ENCODE results near the gene TRIP10. TPM values are rescaled to one million over a fixed set of nuclear protein-coding genes. Genes with fewer than 3 reads are reported as not detected.
A peak's percentile ranks its signal among the peaks of the same experiment; 100 is the strongest.

TRIP10 gene
- total and polyA plus RNA-seq, 4 donors: 60.8 to 97.3 (median 79.8) TPM

- H3K27ac ChIP-seq (ENCODE audit: low read depth in 1 of 2, low read length in 1 of 2): no peak overlapping the region
- H3K9ac ChIP-seq (ENCODE audit: insufficient read depth in 1 of 2, low read length in 2 of 2): no peak overlapping the region
- H3K4me3 ChIP-seq: no peak overlapping the region
- H3K27me3 ChIP-seq (ENCODE audit: control insufficient read depth in 3 of 3, insufficient read depth in 3 of 3, low read length in 2 of 3): no peaks in the 10 kb centered on the region
- no peak for ATAC-seq (ENCODE audit: insufficient read depth, low FRiP score)
- peaks cover 0 to 2% (median 0%) of the 10 kb centered on the region in 4 donors for H3K9me3 ChIP-seq (ENCODE audit: control insufficient read depth in 4 of 4, insufficient read depth in 3 of 4, low read length in 3 of 4)
- TF ChIP-seq CTCF (IDR thresholded peaks at IDR 0.05; ENCODE audit: control extremely low read depth, extremely low read depth): no peak
- DNase-seq: no peak
- WGBS, 2 donors: 93 to 94% methylated on average over 21 of the region's 21 CpGs
- peaks cover 0 to 17% (median 4%) of the 10 kb centered on the region in 5 donors for H3K4me1 ChIP-seq (ENCODE audit: control insufficient read depth in 5 of 5, insufficient read depth in 5 of 5, low read length in 5 of 5)
- H3K36me3 ChIP-seq (ENCODE audit: control insufficient read depth in 4 of 4, insufficient read depth in 4 of 4, low read length in 4 of 4): peaks cover 0 to 30% (median 3%) of the 10 kb centered on the region in 4 donors
Observed at GRCh38 chr19:6732803-6733337, 6.6 kb upstream of the TRIP10 start.

GRCh38 chr19:6733338-6734095 is 6.0 kb upstream of the TRIP10 start:
- TF ChIP-seq CTCF (IDR thresholded peaks at IDR 0.05; ENCODE audit: control extremely low read depth, extremely low read depth): no peak
- WGBS, 2 donors: 96% methylated on average over 29 of the region's 29 CpGs
- Histone ChIP-seq H3K4me1 (ENCODE audit: control insufficient read depth in 5 of 5, insufficient read depth in 5 of 5, low read length in 5 of 5) (peaks cover 0 to 23% (median 9%) of the 10 kb centered on the region in 5 donors), H3K27me3 (ENCODE audit: control insufficient read depth in 3 of 3, insufficient read depth in 3 of 3, low read length in 2 of 3) (no peaks in the 10 kb centered on the region), H3K4me3 (no peak overlapping the region), H3K9me3 (ENCODE audit: control insufficient read depth in 4 of 4, insufficient read depth in 3 of 4, low read length in 3 of 4) (peaks cover 0 to 2% (median 0%) of the 10 kb centered on the region in 4 donors), H3K36me3 (ENCODE audit: control insufficient read depth in 4 of 4, insufficient read depth in 4 of 4, low read length in 4 of 4) (peaks cover 0 to 30% (median 3%) of the 10 kb centered on the region in 4 donors), H3K27ac (ENCODE audit: low read depth in 1 of 2, low read length in 1 of 2) (no peak overlapping the region), H3K9ac (ENCODE audit: insufficient read depth in 1 of 2, low read length in 2 of 2) (no peak overlapping the region)
- no peak for ATAC-seq (ENCODE audit: insufficient read depth, low FRiP score)
- DNase-seq: no peak

GRCh38 chr19:6734096-6734696 is 5.3 kb upstream of the TRIP10 start:
- ATAC-seq (ENCODE audit: insufficient read depth, low FRiP score) (no peak), DNase-seq (peak in 1 of 3 donors; percentile 29)
- Histone ChIP-seq H3K9me3 (ENCODE audit: control insufficient read depth in 4 of 4, insufficient read depth in 3 of 4, low read length in 3 of 4) (peaks cover 0 to 2% (median 0%) of the 10 kb centered on the region in 4 donors), H3K4me1 (ENCODE audit: control insufficient read depth in 5 of 5, insufficient read depth in 5 of 5, low read length in 5 of 5) (peaks cover 0 to 30% (median 14%) of the 10 kb centered on the region in 5 donors), H3K36me3 (ENCODE audit: control insufficient read depth in 4 of 4, insufficient read depth in 4 of 4, low read length in 4 of 4) (peaks cover 0 to 30% (median 3%) of the 10 kb centered on the region in 4 donors), H3K4me3 (no peak overlapping the region), H3K27me3 (ENCODE audit: control insufficient read depth in 3 of 3, insufficient read depth in 3 of 3, low read length in 2 of 3) (no peaks in the 10 kb centered on the region), H3K9ac (ENCODE audit: insufficient read depth in 1 of 2, low read length in 2 of 2) (no peak overlapping the region), H3K27ac (ENCODE audit: low read depth in 1 of 2, low read length in 1 of 2) (no peak overlapping the region)
- no peak for TF ChIP-seq CTCF (IDR thresholded peaks at IDR 0.05; ENCODE audit: control extremely low read depth, extremely low read depth)
- WGBS, 2 donors: 75 to 84% methylated on average over 20 of the region's 20 CpGs

All from lung (tissue), 12 donors.